DND-41 (cell line): ENCODE results near the gene MATN3.
A peak's percentile ranks its signal among the peaks of the same experiment; 100 is the strongest.
"Not testable (repeated sequence)": the region's sequence is repeated elsewhere in the genome, so short reads cannot be mapped to it uniquely, and the experiment has no call there.

Source experiments
- ATAC-seq: fragments of 200-7000 bp; cut with Tn5 transposase; 3 replicates; pipeline ENCODE4 v1.9.1; 2021; ENCODE audit warnings: low read depth; ENCODE audit not compliant: insufficient read depth
- DNase-seq: peaks from one replicate; pipeline ENCODE4 v3.0.0-alpha.2; 2020
- H2AFZ ChIP-seq: 2 replicates; pipeline ENCODE4 v1.6.0; 2012; ENCODE audit warnings: low read depth, low read length
- H3K27ac ChIP-seq: 2 replicates; pipeline ENCODE4 v1.5.1; 2012; ENCODE audit warnings: low read length, inconsistent platforms
- H3K27me3 ChIP-seq: fragments of 200-600 bp; sonication (generic); 2 replicates; pipeline ENCODE4 v1.6.0; 2012; ENCODE audit warnings: low read length, mild to moderate bottlenecking, inconsistent platforms; ENCODE audit not compliant: insufficient read depth, poor library complexity
- H3K36me3 ChIP-seq: 2 replicates; pipeline ENCODE4 v1.5.1; 2012; ENCODE audit warnings: low read length, inconsistent platforms; ENCODE audit not compliant: insufficient read depth
- H3K4me1 ChIP-seq: 2 replicates; pipeline ENCODE4 v1.5.1; 2012; ENCODE audit warnings: mild to moderate bottlenecking, low read length; ENCODE audit not compliant: insufficient read depth
- H3K4me2 ChIP-seq: 2 replicates; pipeline ENCODE4 v1.6.0; 2012; ENCODE audit warnings: mild to moderate bottlenecking, moderate library complexity, low read length, inconsistent platforms; ENCODE audit not compliant: insufficient read depth
- H3K4me3 ChIP-seq, 2 experiments: fragments of 200-600 bp in 1 of 2; shearing (Covaris generic) in 1 of 2; 2 replicates each; pipeline ENCODE4 v1.5.1; 2012 to 2016; ENCODE audit warnings: inconsistent platforms in 2 of 2, low read length in 2 of 2, mild to moderate bottlenecking in 2 of 2, low read depth in 1 of 2, moderate library complexity in 1 of 2
- H3K79me2 ChIP-seq: 2 replicates; pipeline ENCODE4 v1.6.0; 2012; ENCODE audit warnings: low read length, inconsistent platforms; ENCODE audit not compliant: insufficient read depth
- H3K9ac ChIP-seq: 2 replicates; pipeline ENCODE4 v1.6.0; 2012; ENCODE audit warnings: low read depth, mild to moderate bottlenecking, inconsistent platforms, low read length, moderate library complexity
- H3K9me3 ChIP-seq: 2 replicates; pipeline ENCODE4 v1.5.1; 2012; ENCODE audit warnings: low read length, moderate library complexity, mild to moderate bottlenecking, inconsistent platforms; ENCODE audit not compliant: insufficient read depth, severe bottlenecking
- H4K20me1 ChIP-seq: 2 replicates; pipeline ENCODE4 v1.6.0; 2012; ENCODE audit warnings: low read length; ENCODE audit not compliant: insufficient read depth
- EZH2 ChIP-seq: IDR thresholded peaks from 3 replicates; pipeline ENCODE4 v1.6.1; 2012; ENCODE audit warnings: borderline replicate concordance, low read depth, mild to moderate bottlenecking, moderate library complexity, low read length, inconsistent platforms; ENCODE audit not compliant: severe bottlenecking
- TF ChIP-seq, protein P1 (sequence below): IDR thresholded peaks from 2 replicates; pipeline ENCODE4 v1.5.1; 2012; ENCODE audit warnings: borderline replicate concordance, low read length, moderate library complexity, mild to moderate bottlenecking; ENCODE audit not compliant: poor library complexity, severe bottlenecking; ENCODE audit errors: extremely low read depth

The MATN3 gene

DNA sequence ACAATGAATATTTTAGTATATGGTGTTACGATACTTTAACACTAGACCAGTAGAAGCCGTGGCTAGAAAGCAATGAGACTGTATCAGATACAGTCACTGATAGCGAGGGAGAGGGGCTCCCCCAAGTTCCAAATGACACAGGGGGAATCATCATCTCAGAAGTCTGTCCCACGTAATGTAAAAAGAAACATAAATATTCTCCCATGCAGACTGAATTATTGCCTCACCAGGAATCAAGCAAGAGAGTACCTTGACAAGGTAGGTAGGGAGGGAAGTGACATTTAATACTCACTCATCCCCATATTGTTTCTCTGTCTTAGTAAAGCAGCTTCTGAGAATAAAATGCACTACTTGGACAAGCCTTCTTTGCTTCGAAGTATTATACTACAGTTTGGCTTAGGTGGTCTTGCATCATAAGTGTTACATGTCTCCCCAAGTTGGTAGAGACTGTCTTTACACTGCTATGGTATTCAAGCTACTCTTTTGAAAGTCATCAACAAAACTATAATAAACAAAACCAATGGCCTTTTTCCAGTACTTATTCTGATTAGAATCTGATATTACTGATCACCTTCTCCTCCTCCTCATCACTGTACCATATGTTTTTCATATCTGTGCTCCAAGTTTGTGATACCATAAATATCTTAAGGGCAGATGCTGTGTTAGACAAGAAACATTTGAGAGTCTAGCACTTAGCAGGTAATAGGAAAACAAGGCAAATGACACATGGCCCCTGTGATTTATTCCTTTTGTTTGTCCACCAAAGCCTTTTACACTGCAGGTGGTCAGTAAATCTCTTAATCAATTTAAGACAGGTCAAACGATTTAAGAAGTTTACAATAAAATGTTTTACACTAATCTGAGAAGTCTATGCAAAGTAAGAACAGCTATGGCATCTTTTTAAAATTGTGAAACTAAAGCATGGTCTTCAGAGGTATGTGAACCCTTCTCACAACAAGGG, 36.3 kb upstream of the MATN3 start:
- no peaks in the 10 kb centered on the region for H3K36me3 ChIP-seq
- no peak for DNase-seq
- peak overlapping the region; percentile 71 for H3K4me2 ChIP-seq
- TF ChIP-seq, protein P1, sequence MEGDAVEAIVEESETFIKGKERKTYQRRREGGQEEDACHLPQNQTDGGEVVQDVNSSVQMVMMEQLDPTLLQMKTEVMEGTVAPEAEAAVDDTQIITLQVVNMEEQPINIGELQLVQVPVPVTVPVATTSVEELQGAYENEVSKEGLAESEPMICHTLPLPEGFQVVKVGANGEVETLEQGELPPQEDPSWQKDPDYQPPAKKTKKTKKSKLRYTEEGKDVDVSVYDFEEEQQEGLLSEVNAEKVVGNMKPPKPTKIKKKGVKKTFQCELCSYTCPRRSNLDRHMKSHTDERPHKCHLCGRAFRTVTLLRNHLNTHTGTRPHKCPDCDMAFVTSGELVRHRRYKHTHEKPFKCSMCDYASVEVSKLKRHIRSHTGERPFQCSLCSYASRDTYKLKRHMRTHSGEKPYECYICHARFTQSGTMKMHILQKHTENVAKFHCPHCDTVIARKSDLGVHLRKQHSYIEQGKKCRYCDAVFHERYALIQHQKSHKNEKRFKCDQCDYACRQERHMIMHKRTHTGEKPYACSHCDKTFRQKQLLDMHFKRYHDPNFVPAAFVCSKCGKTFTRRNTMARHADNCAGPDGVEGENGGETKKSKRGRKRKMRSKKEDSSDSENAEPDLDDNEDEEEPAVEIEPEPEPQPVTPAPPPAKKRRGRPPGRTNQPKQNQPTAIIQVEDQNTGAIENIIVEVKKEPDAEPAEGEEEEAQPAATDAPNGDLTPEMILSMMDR, result no peak
- TF ChIP-seq EZH2, result no peak
- ATAC-seq, result no peak
- peaks cover 72% of the 10 kb centered on the region for H3K79me2 ChIP-seq
- peak overlapping the region; percentile 79 to 85; a peak in 3 of 4 replicates for H3K4me3 ChIP-seq
- no peak overlapping the region for H2AFZ ChIP-seq
- H3K9me3 ChIP-seq, result no peaks in the 10 kb centered on the region
- peaks cover 38% of the 10 kb centered on the region for H3K4me1 ChIP-seq
- H3K9ac ChIP-seq, result peak overlapping the region; percentile 68
- peaks cover 26% of the 10 kb centered on the region; the same call in 1 of the 2 replicates for H4K20me1 ChIP-seq
- H3K27ac ChIP-seq, result peak overlapping the region; percentile 87; the same call in 1 of the 2 replicates
- no peaks in the 10 kb centered on the region for H3K27me3 ChIP-seq

DNA sequence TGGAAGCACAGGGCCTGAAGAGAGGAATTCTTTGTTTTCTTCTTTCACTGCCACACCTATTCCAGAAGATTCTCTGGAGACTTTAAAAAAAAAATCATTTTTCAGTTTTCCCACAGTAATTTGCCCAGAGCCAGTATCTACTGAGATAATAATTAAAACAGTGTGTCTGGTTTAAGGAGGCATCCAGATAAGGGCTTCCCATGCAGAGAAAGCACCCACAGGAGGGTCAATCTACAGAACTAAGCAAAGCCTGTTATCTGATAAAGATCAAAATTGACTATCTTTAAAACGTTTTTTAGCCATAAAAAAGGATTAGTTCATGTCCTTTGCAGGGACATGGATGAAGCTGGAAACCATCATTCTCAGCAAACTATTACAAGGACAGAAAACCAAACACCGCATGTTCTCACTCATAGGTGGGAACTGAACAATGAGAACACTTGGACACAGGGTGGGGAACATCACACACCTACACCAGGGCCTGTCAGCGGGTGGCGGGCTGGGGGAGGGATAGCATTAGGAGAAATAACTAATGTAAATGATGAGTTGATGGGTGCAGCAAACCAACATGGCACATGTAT, 33.3 kb upstream of the MATN3 start:
- H3K4me3 ChIP-seq, H3K27ac ChIP-seq: not testable (repeated sequence)
- peaks cover 41% of the 10 kb centered on the region for H4K20me1 ChIP-seq

DNA sequence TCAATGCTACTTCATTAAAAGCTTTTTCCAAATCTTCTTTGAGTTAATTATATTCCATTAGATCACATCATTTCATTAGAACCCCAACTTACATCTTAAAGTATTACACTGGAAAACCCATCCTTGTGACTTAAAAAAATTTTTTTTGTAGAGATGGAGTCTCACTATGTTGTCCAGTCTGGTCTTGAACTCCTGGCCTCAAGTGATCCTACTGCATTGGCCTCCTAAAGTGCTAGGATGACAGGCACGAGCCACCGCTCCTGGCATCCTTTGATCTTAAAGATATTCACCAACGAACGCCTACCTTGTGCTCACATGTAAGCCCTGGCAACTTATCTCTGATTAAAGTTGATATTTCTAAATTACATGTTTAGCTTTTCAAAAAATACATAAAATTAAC, 32.3 kb upstream of the MATN3 start:
- no peak overlapping the region for H3K9ac ChIP-seq
- H3K4me1 ChIP-seq, result peaks cover 20% of the 10 kb centered on the region
- no peaks in the 10 kb centered on the region for H3K9me3 ChIP-seq
- H3K27me3 ChIP-seq, result no peaks in the 10 kb centered on the region
- peaks cover 92% of the 10 kb centered on the region for H3K79me2 ChIP-seq
- H3K36me3 ChIP-seq, result peaks cover 16% of the 10 kb centered on the region
- H3K4me2 ChIP-seq, result no peak overlapping the region
- no peak for ATAC-seq
- H4K20me1 ChIP-seq, result peaks cover 36% of the 10 kb centered on the region
- no peak overlapping the region for H3K27ac ChIP-seq
- no peak for TF ChIP-seq EZH2
- TF ChIP-seq, protein P1, result no peak
- no peak overlapping the region for H2AFZ ChIP-seq
- H3K4me3 ChIP-seq, result no peak overlapping the region
- DNase-seq, result no peak

More for the DNA sequence above, 33.3 kb upstream of the MATN3 start:
- H3K9ac ChIP-seq, DNase-seq, H3K9me3 ChIP-seq, H3K36me3 ChIP-seq, ATAC-seq, H3K27me3 ChIP-seq, H2AFZ ChIP-seq, H3K4me2 ChIP-seq: not testable (repeated sequence)
- Histone ChIP-seq H3K4me1 (peaks cover 26% of the 10 kb centered on the region), H3K79me2 (peaks cover 94% of the 10 kb centered on the region)

DNA sequence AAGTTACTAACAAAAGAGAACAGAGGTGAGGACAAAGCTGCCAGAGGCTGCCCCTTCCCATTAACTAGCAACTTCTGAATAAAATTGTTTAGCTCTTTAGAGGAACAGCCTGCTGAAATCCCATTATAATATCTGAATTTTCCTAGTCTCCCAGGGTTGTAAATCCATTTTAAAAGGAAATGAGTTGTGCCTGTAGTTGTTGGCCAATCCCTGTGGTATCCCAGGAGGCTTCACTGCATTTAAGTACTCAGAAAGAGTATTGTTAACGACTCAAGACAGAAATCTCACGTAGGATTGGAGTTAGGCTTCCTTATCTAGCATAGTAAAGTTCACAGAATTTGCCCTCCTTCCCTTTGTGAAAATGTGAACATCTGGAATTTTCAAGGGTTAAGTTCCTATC, 30.1 kb upstream of the MATN3 start:
- ATAC-seq (no peak), DNase-seq (no peak)
- Histone ChIP-seq H3K79me2 (peaks cover 69% of the 10 kb centered on the region), H3K36me3 (peaks cover 37% of the 10 kb centered on the region), H3K4me2 (no peak overlapping the region), H2AFZ (no peak overlapping the region), H3K4me3 (no peak overlapping the region), H4K20me1 (peaks cover 26% of the 10 kb centered on the region), H3K4me1 (peaks cover 3% of the 10 kb centered on the region; the same call in 1 of the 2 replicates), H3K27ac (no peak overlapping the region), H3K9me3 (no peaks in the 10 kb centered on the region), H3K9ac (no peak overlapping the region), H3K27me3 (no peaks in the 10 kb centered on the region)
- TF ChIP-seq, protein P1, result no peak
- TF ChIP-seq EZH2, result no peak
